Measurements from ENCODE around the gene FKBP6. TPM values are rescaled to one million over a fixed set of nuclear protein-coding genes. Genes with fewer than 3 reads are reported as not detected.
"Not testable (repeated sequence)": the region's sequence is repeated elsewhere in the genome, so short reads cannot be mapped to it uniquely, and the experiment has no call there.

FKBP6 gene
- total RNA-seq, 1 donor from 2014 or later = not detected

DNA sequence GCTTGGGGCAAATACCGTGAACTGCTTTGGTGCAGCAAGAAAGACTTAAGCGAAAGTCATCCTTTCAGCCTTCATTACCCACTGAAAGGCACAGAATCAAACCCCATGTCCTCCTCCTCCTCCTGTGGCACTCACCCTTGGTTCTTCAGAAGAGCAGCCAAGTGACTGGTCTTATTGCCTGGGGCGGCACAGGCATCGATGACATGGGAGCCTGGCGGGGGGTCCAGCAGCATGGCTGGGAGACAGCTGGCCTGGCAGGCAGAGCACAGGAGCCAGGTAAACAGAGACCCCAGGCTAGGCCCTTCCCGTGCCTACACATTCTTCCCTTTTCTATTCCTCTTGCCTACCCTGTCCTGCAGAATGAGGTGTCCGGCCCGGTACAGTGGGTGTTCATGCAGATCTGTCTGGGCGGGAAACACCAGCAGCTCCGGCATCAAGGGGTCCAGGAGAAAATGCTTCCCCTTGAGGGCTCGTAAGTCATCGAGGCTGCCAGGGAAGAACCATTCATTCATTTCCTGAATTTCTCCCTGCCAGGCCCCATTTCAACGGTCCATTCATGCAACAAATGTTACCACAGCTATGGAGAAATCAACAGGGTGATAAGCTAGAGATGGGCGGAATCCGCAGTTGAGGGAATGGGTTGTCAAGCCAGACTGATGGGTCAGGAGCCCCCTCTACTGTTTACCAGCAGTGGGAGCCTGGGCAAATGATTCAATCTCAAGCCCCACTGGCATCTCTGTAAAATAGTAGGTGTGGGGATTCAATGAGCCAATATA is 23.2 kb upstream of the FKBP6 start:
- H3K9me3 Mint-ChIP-seq (ENCODE audit: low read depth); DNase-seq (ENCODE audit: low spot score); H3K27me3 Mint-ChIP-seq (ENCODE audit: low read depth); H3K27ac Mint-ChIP-seq (ENCODE audit: unreplicated experiment); H3K4me3 Mint-ChIP-seq (ENCODE audit: unreplicated experiment); H3K36me3 Mint-ChIP-seq (ENCODE audit: low read depth): not testable (repeated sequence)
- peaks cover 19% of the 10 kb centered on the region for H3K4me1 Mint-ChIP-seq (ENCODE audit: low read depth)
- TF ChIP-seq, protein P1, sequence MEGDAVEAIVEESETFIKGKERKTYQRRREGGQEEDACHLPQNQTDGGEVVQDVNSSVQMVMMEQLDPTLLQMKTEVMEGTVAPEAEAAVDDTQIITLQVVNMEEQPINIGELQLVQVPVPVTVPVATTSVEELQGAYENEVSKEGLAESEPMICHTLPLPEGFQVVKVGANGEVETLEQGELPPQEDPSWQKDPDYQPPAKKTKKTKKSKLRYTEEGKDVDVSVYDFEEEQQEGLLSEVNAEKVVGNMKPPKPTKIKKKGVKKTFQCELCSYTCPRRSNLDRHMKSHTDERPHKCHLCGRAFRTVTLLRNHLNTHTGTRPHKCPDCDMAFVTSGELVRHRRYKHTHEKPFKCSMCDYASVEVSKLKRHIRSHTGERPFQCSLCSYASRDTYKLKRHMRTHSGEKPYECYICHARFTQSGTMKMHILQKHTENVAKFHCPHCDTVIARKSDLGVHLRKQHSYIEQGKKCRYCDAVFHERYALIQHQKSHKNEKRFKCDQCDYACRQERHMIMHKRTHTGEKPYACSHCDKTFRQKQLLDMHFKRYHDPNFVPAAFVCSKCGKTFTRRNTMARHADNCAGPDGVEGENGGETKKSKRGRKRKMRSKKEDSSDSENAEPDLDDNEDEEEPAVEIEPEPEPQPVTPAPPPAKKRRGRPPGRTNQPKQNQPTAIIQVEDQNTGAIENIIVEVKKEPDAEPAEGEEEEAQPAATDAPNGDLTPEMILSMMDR (IDR thresholded peaks at IDR 0.05) = peak; percentile 28

DNA sequence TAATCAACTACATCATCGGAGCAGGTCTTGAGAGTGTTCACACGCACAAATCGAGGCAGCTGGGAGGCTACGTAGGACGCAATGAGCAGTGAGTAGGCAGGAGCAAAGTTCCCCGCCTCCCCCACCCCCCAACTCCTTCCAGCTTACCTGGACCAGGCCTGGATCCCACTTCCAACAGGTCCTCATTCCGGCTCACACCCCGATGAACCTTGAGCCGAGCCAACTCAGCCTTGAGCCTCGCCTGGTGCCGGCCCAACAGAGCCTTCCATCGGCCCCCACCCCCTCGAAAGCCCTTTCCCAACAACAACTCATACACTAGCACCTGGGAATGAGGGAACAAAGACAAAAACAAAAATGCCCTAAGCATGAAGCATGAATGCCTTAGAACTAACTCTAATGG is 20.5 kb upstream of the FKBP6 start:
- peak overlapping the region; percentile 92 for H3K4me3 Mint-ChIP-seq (ENCODE audit: unreplicated experiment)
- TF ChIP-seq, protein P1 (IDR thresholded peaks at IDR 0.05) = no peak
- no peak for DNase-seq (ENCODE audit: low spot score)

DNA sequence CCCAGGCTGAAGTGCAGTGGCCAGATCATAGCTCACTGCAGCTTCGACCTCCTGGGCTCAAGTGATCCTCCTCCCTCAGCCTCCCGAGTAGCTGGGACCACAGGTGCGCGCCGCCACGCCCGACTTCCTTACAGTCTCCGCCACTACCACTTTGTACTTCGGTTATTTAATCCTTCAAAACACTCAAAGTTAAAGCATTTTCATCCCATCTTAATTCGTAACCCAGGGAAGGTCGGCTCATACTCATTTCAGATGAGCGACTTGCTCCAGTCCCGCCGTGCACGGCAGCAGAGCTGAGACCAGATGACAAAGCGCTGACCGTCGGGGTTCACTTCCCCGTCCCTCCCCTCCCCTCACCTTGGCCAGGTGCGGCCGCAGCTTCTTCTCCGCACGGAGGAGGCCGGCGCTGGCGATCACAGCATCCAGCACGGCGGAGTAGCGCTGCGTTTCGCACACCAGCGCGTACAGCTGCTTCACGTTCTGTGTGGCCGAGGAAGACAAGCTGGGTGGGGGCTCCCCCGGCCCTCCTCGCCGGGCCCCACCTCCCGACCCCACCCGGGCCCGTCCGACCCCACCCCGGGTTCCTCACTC is 19.8 kb upstream of the FKBP6 start:
- Mint-ChIP-seq H3K27me3 (ENCODE audit: low read depth) (no peaks in the 10 kb centered on the region), H3K36me3 (ENCODE audit: low read depth) (peaks cover 4% of the 10 kb centered on the region), H3K4me3 (ENCODE audit: unreplicated experiment) (peak overlapping the region; percentile 92), H3K4me1 (ENCODE audit: low read depth) (peaks cover 19% of the 10 kb centered on the region), H3K27ac (ENCODE audit: unreplicated experiment) (peak overlapping the region; percentile 84), H3K9me3 (ENCODE audit: low read depth) (no peaks in the 10 kb centered on the region)
- DNase-seq (ENCODE audit: low spot score) = no peak
- TF ChIP-seq, protein P1 (IDR thresholded peaks at IDR 0.05) = no peak

More for the DNA sequence above, 20.5 kb upstream of the FKBP6 start:
- Mint-ChIP-seq H3K4me1 (ENCODE audit: low read depth) (peaks cover 19% of the 10 kb centered on the region), H3K27ac (ENCODE audit: unreplicated experiment) (peak overlapping the region; percentile 10), H3K9me3 (ENCODE audit: low read depth) (no peaks in the 10 kb centered on the region), H3K36me3 (ENCODE audit: low read depth) (peaks cover 8% of the 10 kb centered on the region), H3K27me3 (ENCODE audit: low read depth) (no peaks in the 10 kb centered on the region)

DNA sequence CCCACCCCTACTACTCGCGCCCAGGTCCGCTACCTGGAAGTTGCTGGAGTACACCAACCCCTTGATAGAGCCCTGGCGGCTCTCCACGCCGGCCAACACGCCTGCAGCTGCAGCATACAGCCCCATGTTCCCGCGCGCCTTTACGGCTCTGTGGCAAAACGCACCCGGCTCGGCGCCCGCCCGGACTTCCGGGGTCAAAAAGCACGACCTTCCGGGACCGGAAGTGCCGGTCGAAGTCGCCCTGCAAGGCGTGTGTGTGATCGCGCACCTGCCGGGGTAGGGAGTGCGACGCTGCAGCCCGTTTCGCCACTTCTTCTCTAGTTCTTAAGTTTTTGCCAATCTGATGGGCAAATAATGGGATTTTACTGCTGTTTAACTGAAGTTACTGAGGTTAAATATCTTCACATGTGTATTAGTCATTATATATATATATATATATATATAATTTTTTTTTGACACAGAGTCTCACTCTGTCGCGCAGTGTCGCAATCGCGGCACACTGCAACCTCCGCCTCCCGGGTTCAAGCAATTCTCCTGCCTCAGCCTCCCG is 19.2 kb upstream of the FKBP6 start, which contains the start of gene NSUN5:
Gene NSUN5 (minus strand): TSS at position 162 of the 550 bp plus-strand sequence. CDS start 36 bp downstream, at position 126.
- Mint-ChIP-seq H3K27ac (ENCODE audit: unreplicated experiment) (peak within 1 kb of the TSS; percentile 84), H3K27me3 (ENCODE audit: low read depth) (no peaks in the 10 kb centered on the region), H3K4me3 (ENCODE audit: unreplicated experiment) (peak within 1 kb of the TSS; percentile 92), H3K36me3 (ENCODE audit: low read depth) (peaks cover 4% of the 10 kb centered on the region), H3K4me1 (ENCODE audit: low read depth) (peaks cover 19% of the 10 kb centered on the region), H3K9me3 (ENCODE audit: low read depth) (no peaks in the 10 kb centered on the region)
- TF ChIP-seq, protein P1 (IDR thresholded peaks at IDR 0.05) = no peak
- no peak for DNase-seq (ENCODE audit: low spot score)

DNA sequence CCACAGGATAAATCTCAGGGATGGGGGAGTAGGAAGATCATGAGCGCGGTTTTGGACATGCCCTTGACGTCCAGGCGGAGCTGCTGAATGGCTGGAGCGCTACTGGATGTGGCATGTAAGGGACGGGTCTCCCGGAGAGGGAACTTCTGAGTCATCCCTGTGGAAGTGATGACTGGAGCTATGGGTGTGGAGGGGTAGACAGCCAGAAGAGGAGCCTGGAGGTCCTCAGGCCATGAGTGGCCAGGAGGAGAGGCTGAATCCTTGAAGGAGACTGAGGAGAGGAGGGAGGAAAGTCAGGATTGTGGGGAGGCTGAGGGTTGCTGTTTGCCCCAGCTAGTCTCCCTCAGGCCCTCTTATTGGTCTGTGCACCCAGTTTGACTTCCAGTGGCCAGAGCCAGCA is 16.5 kb upstream of the FKBP6 start:
- H3K4me1 Mint-ChIP-seq (ENCODE audit: low read depth) = peaks cover 19% of the 10 kb centered on the region
- not testable (repeated sequence) for H3K27me3 Mint-ChIP-seq (ENCODE audit: low read depth); H3K27ac Mint-ChIP-seq (ENCODE audit: unreplicated experiment); DNase-seq (ENCODE audit: low spot score); H3K9me3 Mint-ChIP-seq (ENCODE audit: low read depth); H3K4me3 Mint-ChIP-seq (ENCODE audit: unreplicated experiment); H3K36me3 Mint-ChIP-seq (ENCODE audit: low read depth)

All from chondrocyte (in vitro differentiated cells).